Osteocyte (in vitro differentiated cells): ENCODE data around the gene MFSD11. TPM values are rescaled to one million over a fixed set of nuclear protein-coding genes. Genes with fewer than 3 reads are reported as not detected.
A peak's percentile ranks its signal among the peaks of the same experiment; 100 is the strongest.

Source experiments
- DNase-seq: peaks from one replicate; pipeline ENCODE4 v3.0.0; 2021; ENCODE audit warnings: mixed read lengths; ENCODE audit not compliant: unreplicated experiment; ENCODE audit errors: extremely low spot score
- H3K27ac Mint-ChIP-seq: one replicate; pipeline ENCODE4 v1.8.0; 2021; ENCODE audit warnings: mild to moderate bottlenecking, mixed read lengths; ENCODE audit not compliant: unreplicated experiment
- H3K27me3 Mint-ChIP-seq: one replicate; pipeline ENCODE4 v1.8.0; 2021; ENCODE audit warnings: mixed read lengths; ENCODE audit not compliant: unreplicated experiment
- H3K36me3 Mint-ChIP-seq: one replicate; pipeline ENCODE4 v1.8.0; 2021; ENCODE audit warnings: mixed read lengths; ENCODE audit not compliant: unreplicated experiment
- H3K4me1 Mint-ChIP-seq: one replicate; pipeline ENCODE4 v1.8.0; 2021; ENCODE audit warnings: mixed read lengths; ENCODE audit not compliant: unreplicated experiment
- H3K4me3 Mint-ChIP-seq: one replicate; pipeline ENCODE4 v1.8.0; 2021; ENCODE audit warnings: mild to moderate bottlenecking, moderate library complexity, mixed read lengths; ENCODE audit not compliant: unreplicated experiment
- H3K9me3 Mint-ChIP-seq: one replicate; pipeline ENCODE4 v1.8.0; 2021; ENCODE audit warnings: mixed read lengths; ENCODE audit not compliant: unreplicated experiment
- total RNA-seq: library from RNA; stranded (reverse); gene quantifications from 2 replicates; pipeline ENCODE4 v1.2.1, GENCODE V29; 2021
- TF ChIP-seq, protein P1 (sequence below): fragments of 200-600 bp; sonication (generic); IDR thresholded peaks from 2 replicates; pipeline ENCODE4 v1.5.0; 2021; ENCODE audit warnings: antibody characterized with exemption, mild to moderate bottlenecking, moderate library complexity

MFSD11 gene
- total RNA-seq, 1 donor from 2014 or later, result 33.0 TPM

DNA sequence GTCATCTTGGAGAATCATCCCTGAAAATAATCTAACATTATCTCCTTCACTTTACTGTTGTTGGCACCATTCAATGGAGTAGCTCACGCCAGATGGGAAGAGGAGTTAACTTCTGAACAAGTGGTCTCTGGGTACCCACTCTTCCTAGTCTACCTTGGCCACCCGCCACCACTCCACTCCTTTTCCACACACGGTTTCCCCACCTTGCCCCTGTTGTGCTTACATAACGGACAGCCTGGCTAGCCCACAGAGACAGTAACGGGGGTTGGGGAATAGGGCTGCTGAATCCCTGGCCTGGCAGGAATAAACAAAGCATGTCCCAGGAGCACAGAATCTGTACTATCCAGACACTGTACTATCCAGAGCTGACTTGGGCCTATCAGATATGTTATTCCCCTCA is 23.6 kb upstream of the MFSD11 start:
- no peak overlapping the region for H3K4me3 Mint-ChIP-seq
- peaks cover 28% of the 10 kb centered on the region for H3K36me3 Mint-ChIP-seq

DNA sequence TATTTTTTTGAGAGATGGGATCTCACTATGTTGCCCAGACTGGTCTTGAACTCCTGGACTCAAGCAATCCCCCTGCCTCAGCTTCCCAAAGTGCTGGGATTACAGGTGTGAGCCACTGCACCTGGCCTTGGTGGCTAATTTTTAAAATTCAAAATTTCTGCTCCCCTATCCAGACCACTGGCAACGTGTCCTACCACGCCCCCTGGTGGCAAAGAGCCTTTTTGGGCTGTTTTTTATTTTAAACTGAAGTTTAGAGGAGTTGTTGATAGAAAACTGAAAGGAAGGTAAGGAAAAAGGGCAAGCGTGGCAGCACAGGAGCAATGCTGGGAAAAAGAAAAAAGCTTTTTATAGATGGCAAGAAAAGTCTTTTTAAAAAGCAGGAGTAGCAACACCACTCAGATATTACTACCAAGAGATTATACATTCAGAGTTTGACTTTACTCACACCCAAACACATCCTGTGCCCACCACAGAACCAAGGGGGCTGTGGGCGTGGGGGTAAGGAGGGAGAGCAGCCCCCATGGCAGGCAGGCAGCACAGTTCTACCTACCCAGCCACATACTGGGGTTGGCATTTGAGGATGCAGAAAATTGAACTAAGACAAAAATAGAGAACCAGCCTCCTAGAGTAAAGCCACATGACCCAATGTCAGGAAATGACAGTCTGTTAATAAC is 23.0 kb upstream of the MFSD11 start:
- H3K4me1 Mint-ChIP-seq, result peaks cover 29% of the 10 kb centered on the region
- H3K27ac Mint-ChIP-seq, result peak overlapping the region; percentile 69
- H3K36me3 Mint-ChIP-seq, result peaks cover 30% of the 10 kb centered on the region
- DNase-seq, result peak; percentile 90
- no peak overlapping the region for H3K4me3 Mint-ChIP-seq
- H3K9me3 Mint-ChIP-seq, result no peaks in the 10 kb centered on the region
- TF ChIP-seq, protein P1, sequence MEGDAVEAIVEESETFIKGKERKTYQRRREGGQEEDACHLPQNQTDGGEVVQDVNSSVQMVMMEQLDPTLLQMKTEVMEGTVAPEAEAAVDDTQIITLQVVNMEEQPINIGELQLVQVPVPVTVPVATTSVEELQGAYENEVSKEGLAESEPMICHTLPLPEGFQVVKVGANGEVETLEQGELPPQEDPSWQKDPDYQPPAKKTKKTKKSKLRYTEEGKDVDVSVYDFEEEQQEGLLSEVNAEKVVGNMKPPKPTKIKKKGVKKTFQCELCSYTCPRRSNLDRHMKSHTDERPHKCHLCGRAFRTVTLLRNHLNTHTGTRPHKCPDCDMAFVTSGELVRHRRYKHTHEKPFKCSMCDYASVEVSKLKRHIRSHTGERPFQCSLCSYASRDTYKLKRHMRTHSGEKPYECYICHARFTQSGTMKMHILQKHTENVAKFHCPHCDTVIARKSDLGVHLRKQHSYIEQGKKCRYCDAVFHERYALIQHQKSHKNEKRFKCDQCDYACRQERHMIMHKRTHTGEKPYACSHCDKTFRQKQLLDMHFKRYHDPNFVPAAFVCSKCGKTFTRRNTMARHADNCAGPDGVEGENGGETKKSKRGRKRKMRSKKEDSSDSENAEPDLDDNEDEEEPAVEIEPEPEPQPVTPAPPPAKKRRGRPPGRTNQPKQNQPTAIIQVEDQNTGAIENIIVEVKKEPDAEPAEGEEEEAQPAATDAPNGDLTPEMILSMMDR, result peak; percentile 88
- H3K27me3 Mint-ChIP-seq, result no peaks in the 10 kb centered on the region

More for the DNA sequence above, 23.6 kb upstream of the MFSD11 start:
- no peak for DNase-seq
- Mint-ChIP-seq H3K27ac (no peak overlapping the region), H3K27me3 (no peaks in the 10 kb centered on the region), H3K4me1 (peaks cover 36% of the 10 kb centered on the region), H3K9me3 (no peaks in the 10 kb centered on the region)
- TF ChIP-seq, protein P1, result no peak

DNA sequence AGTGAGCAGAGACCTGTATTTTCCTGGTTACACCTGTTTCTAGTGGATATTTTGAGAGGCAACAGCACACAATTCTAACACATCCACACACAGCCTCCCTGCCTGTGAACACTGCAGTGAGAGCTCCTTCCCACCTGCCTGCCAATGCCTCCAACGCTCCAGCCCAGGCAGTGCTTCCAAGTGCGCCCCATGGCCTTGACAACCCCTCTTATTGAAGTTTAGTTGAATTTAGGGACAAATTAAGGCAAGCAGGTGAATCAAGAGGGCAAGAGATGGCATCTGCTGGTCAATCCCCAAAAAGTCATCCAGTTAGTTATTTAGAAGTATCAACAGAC is 22.5 kb upstream of the MFSD11 start:
- H3K27ac Mint-ChIP-seq, result no peak overlapping the region
- TF ChIP-seq, protein P1, result no peak
- no peaks in the 10 kb centered on the region for H3K9me3 Mint-ChIP-seq
- H3K36me3 Mint-ChIP-seq, result peaks cover 34% of the 10 kb centered on the region
- no peak for DNase-seq
- H3K4me1 Mint-ChIP-seq, result peaks cover 29% of the 10 kb centered on the region
- H3K4me3 Mint-ChIP-seq, result no peak overlapping the region
- H3K27me3 Mint-ChIP-seq, result no peaks in the 10 kb centered on the region

DNA sequence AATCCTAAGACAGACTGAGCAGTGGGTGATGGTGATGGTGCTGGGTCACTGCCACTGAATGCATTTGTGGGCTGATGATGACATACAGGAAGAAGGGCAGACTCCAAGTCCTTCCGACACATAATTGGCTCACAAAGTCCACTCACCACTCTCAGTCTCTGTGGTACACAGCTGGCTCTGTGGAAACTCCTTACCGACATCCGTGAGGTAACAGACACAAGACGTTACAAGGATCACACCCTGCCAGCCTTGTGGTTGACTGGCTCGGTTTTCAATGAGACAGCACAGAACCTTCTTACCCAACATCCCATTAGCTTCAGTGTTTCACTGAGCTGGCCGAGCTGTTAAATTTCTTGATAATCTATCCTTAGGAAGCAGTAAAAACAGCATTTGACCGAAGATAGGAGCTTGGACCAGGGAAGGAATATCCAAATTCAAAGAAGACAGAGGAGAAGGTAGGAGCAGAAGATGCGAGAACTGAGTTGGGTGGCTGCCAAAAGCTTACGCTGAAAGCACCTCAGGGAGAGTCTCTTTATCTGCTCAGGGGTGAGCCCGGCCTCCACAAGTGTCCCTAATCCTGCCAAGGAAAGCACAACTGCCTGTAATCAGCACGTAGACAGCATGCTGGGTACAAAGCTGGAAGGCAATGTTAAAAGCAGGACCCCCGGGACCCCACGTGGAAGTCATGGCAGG is 21.6 kb upstream of the MFSD11 start:
- no peaks in the 10 kb centered on the region for H3K27me3 Mint-ChIP-seq
- H3K4me3 Mint-ChIP-seq, result no peak overlapping the region
- peaks cover 26% of the 10 kb centered on the region for H3K4me1 Mint-ChIP-seq
- H3K27ac Mint-ChIP-seq, result peak overlapping the region; percentile 59
- H3K36me3 Mint-ChIP-seq, result peaks cover 40% of the 10 kb centered on the region
- H3K9me3 Mint-ChIP-seq, result no peaks in the 10 kb centered on the region
- TF ChIP-seq, protein P1, result no peak
- no peak for DNase-seq

DNA sequence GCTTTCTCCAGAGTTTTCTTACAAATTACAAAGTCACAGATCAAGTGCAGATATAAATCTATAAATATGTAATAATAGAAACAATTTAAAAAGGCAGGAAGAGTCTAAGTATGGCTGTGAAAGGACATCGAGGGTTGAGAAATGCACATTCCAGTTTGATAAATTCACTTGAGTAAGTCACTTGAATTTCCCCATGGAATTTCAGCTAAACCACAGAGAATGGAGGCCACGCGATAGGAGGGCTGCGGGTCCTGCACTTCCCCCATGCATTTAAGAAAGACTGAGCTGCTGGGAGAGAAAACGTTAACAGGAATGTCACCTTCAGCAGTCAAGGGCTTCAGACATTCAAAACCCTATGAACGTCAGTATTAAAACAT is 21.1 kb upstream of the MFSD11 start:
- DNase-seq, result no peak
- Mint-ChIP-seq H3K27ac (peak overlapping the region; percentile 50), H3K27me3 (no peaks in the 10 kb centered on the region), H3K4me1 (peaks cover 20% of the 10 kb centered on the region), H3K9me3 (no peaks in the 10 kb centered on the region), H3K4me3 (no peak overlapping the region), H3K36me3 (peaks cover 45% of the 10 kb centered on the region)
- TF ChIP-seq, protein P1, result no peak
